Vagina (tissue), 2 donors: ENCODE results near the gene LDLRAD4. TPM values are rescaled to one million over a fixed set of nuclear protein-coding genes. Genes with fewer than 3 reads are reported as not detected.

ENCODE experiments used
- DNase-seq, 2 donors: peaks; one replicate each; pipeline ENCODE4 v3.0.0-alpha.2; 2017; ENCODE audit errors: extremely low spot score in 2 of 2
- H3K27ac ChIP-seq: fragments of 200-600 bp; sonication (generic); one replicate; pipeline ENCODE4 v1.5.1; 2019
- H3K27me3 ChIP-seq: fragments of 200-600 bp; sonication (generic); one replicate; pipeline ENCODE4 v1.5.1; 2019
- H3K36me3 ChIP-seq, 2 donors: fragments of 200-600 bp; sonication (generic); one replicate each; pipeline ENCODE4 v1.5.1; 2017 to 2019
- H3K4me1 ChIP-seq: fragments of 200-600 bp; sonication (generic); one replicate; pipeline ENCODE4 v1.5.1; 2019
- H3K4me3 ChIP-seq, 2 donors: fragments of 200-600 bp; sonication (generic); 1 replicate in 1 of 2; 2 replicates in 1 of 2; pipeline ENCODE4 v1.5.1; 2016 to 2019
- H3K9me3 ChIP-seq: fragments of 200-600 bp; sonication (generic); one replicate; pipeline ENCODE4 v1.5.1; 2019
- POLR2A ChIP-seq, 2 donors: fragments of 450-650 bp; IDR thresholded peaks; one replicate each; pipeline ENCODE4 v1.6.1; 2017; ENCODE audit warnings: antibody characterized with exemption in 2 of 2, mild to moderate bottlenecking in 2 of 2, moderate library complexity in 2 of 2
- POLR2AphosphoS5 ChIP-seq, 2 donors: sonication (generic); formaldehyde crosslinking; IDR thresholded peaks; one replicate each; pipeline ENCODE4 v1.9.0; 2017; ENCODE audit warnings: antibody characterized with exemption in 2 of 2, mild to moderate bottlenecking in 2 of 2, low read depth in 1 of 2; ENCODE audit not compliant: insufficient read depth in 1 of 2
- intact Hi-C: fragments of 100-400 bp; cut with DNase I; formaldehyde crosslinking; loops from one replicate; pipeline ENCODE4 v1.15.1; 2023
- total RNA-seq: library from RNA; depleted of rRNA; stranded (reverse); fragments of >200 nt; gene quantifications from one replicate; pipeline ENCODE4 v1.2.3, GENCODE V29; 2016
- TF ChIP-seq, protein P1 (sequence below), 3 experiments: fragments of 450-650 bp in 2 of 3; fragments of 200-600 bp in 1 of 3; sonication (generic) in 1 of 3; IDR thresholded peaks; one replicate each; pipeline ENCODE4 v1.5.1; 2017 to 2019; ENCODE audit warnings: antibody characterized with exemption in 3 of 3, mild to moderate bottlenecking in 2 of 3, moderate library complexity in 2 of 3

The LDLRAD4 gene
- total RNA-seq, 1 donor from 2014 or later, result 24.3 TPM

DNA sequence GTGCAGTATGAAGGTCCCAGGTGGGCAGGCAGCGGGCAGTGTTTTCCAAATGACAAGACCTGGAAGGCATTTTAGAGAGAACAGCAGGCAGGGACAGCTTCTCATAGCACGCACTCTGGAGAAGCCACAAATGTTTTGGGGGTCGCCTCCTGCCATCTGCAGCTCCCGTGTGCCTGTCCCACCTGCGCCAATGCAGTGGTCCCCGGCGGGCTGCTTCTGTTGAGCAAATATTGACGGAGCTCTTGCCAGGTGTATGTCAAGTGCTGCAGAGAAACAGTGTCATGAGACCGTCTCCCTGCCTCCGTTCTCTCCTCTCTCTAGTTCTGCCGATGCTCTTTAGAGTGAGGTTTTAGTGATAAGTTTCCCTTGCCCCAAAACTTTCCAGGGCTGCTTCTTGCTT is 174.8 kb downstream of the LDLRAD4 start:
- Histone ChIP-seq H3K4me1 (no peaks in the 10 kb centered on the region), H3K27ac (no peak overlapping the region), H3K36me3 (no peaks in the 10 kb centered on the region), H3K9me3 (no peaks in the 10 kb centered on the region), H3K4me3 (no peak overlapping the region), H3K27me3 (no peaks in the 10 kb centered on the region)
- TF ChIP-seq, protein P1, sequence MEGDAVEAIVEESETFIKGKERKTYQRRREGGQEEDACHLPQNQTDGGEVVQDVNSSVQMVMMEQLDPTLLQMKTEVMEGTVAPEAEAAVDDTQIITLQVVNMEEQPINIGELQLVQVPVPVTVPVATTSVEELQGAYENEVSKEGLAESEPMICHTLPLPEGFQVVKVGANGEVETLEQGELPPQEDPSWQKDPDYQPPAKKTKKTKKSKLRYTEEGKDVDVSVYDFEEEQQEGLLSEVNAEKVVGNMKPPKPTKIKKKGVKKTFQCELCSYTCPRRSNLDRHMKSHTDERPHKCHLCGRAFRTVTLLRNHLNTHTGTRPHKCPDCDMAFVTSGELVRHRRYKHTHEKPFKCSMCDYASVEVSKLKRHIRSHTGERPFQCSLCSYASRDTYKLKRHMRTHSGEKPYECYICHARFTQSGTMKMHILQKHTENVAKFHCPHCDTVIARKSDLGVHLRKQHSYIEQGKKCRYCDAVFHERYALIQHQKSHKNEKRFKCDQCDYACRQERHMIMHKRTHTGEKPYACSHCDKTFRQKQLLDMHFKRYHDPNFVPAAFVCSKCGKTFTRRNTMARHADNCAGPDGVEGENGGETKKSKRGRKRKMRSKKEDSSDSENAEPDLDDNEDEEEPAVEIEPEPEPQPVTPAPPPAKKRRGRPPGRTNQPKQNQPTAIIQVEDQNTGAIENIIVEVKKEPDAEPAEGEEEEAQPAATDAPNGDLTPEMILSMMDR (IDR thresholded peaks at IDR 0.05), result no peak
- TF ChIP-seq POLR2AphosphoS5 (IDR thresholded peaks at IDR 0.05; ENCODE audit: insufficient read depth in 1 of 2, low read depth in 1 of 2) (no peak), POLR2A (IDR thresholded peaks at IDR 0.05) (no peak)
- peak in 1 of 2 donors; percentile 34 for DNase-seq
- intact Hi-C loops, result no loop called here

DNA sequence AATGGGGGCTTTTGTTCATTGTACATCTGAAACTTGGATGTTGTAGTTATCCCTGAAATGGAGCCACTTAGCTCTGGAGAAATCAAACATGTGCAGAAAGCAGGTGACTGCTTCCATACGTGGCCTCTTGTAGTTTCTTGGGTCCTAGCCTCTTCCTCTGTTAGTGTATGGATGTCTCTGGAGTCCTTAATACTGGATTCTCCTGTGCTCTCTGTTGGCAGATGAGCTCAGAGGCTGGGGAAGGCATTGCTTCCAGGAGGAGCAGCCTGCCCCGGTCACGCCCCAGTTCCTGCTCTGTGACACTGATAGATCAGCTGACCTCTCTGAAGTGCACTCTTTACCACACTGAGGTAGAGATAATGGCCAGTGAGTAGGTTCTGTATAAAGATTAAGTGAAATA is 176.2 kb downstream of the LDLRAD4 start:
- intact Hi-C loops, result no loop called here
- H3K27me3 ChIP-seq, result no peaks in the 10 kb centered on the region

DNA sequence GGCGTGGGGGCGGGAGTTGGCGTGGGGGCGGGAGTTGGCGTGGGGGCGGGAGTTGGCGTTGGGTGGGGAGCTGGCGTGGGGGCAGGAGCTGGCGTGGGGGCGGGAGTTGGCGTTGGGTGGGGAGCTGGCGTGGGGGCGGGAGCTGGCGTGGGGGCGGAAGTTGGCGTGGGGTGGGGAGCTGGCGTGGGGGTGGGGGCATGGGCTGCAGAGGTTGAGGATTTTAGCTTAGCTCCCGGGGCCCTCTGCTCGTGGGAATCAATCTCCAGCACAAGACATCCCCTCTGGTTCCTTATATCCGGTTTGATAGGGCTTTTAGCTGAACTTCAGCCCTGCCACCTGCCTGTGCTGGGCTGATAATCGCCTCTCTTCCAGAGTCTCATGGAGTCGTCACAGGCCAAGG is 177.0 kb downstream of the LDLRAD4 start:
- Histone ChIP-seq H3K4me1 (no peaks in the 10 kb centered on the region), H3K27me3 (no peaks in the 10 kb centered on the region), H3K27ac (no peak overlapping the region), H3K36me3 (no peaks in the 10 kb centered on the region), H3K9me3 (no peaks in the 10 kb centered on the region), H3K4me3 (no peak overlapping the region)
- intact Hi-C loops, result no loop called here
- TF ChIP-seq POLR2AphosphoS5 (IDR thresholded peaks at IDR 0.05; ENCODE audit: insufficient read depth in 1 of 2, low read depth in 1 of 2), result no peak
- no peak for TF ChIP-seq POLR2A (IDR thresholded peaks at IDR 0.05)
- TF ChIP-seq, protein P1 (IDR thresholded peaks at IDR 0.05), result no peak
- no peak for DNase-seq

More for the DNA sequence above, 176.2 kb downstream of the LDLRAD4 start:
- DNase-seq, result no peak
- TF ChIP-seq POLR2A (IDR thresholded peaks at IDR 0.05) (no peak), POLR2AphosphoS5 (IDR thresholded peaks at IDR 0.05; ENCODE audit: insufficient read depth in 1 of 2, low read depth in 1 of 2) (no peak)
- TF ChIP-seq, protein P1 (IDR thresholded peaks at IDR 0.05), result no peak
- no peak overlapping the region for H3K4me3 ChIP-seq
- H3K36me3 ChIP-seq, result no peaks in the 10 kb centered on the region
- no peak overlapping the region for H3K27ac ChIP-seq
- H3K4me1 ChIP-seq, result no peaks in the 10 kb centered on the region
- H3K9me3 ChIP-seq, result no peaks in the 10 kb centered on the region

DNA sequence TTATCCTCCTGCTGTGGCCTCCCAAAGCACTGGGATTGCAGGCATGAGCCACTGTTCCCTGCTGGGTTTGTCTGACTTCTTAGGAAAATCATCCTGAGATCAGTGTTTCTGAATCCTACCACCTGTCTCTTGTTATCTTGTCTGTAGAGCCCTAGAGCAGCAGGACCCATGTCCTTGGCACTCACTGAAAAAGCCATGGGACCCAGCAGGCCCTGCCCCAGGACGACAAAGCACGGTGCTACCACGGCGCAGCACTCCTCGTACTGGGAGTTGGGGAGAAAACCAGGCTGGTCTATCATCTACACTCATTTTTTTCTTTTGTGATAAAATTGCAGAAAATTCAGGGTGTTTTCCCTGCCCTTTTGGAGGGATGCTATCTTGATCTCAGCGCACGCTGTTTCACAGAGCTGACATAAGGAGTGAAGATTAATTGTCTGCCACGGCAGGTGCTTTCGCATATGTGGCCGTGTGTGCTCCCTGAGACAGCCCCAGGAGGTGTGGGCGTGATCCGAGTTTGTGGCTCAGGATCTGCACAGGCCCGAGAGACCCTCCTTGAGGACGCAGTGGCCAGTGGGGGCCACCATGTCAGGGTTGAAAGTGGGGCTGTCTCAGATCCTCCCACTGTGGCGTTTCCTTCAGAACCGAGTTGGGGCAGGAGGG is 179.1 kb downstream of the LDLRAD4 start:
- TF ChIP-seq POLR2A (IDR thresholded peaks at IDR 0.05) (no peak), POLR2AphosphoS5 (IDR thresholded peaks at IDR 0.05; ENCODE audit: insufficient read depth in 1 of 2, low read depth in 1 of 2) (no peak)
- TF ChIP-seq, protein P1 (IDR thresholded peaks at IDR 0.05), result no peak
- H3K36me3 ChIP-seq, result no peaks in the 10 kb centered on the region
- H3K4me1 ChIP-seq, result no peaks in the 10 kb centered on the region
- no peak overlapping the region for H3K27ac ChIP-seq
- peak; percentile 52 to 58 for DNase-seq
- no peaks in the 10 kb centered on the region for H3K9me3 ChIP-seq
- no peak overlapping the region for H3K4me3 ChIP-seq
- intact Hi-C loops, result no loop called here
- H3K27me3 ChIP-seq, result no peaks in the 10 kb centered on the region

DNA sequence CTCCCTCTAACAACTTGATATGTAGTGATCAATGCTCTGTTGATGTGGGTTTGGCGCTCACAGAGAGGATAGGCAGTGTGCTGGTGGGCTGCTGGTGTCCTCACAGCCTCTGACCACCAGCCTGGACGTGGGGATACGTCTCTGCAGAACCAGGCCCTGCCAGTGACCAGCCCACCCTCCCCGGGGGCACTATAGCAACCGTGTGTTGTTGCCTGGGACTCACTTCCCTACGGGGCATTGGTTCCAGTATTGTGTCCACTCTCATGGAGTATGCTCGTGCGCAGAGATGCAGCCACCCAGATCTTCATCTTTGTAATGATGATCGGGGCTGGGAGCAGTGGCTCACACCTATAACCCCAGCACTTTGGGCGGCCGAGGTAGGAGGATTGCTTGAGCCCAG is 180.1 kb downstream of the LDLRAD4 start:
- intact Hi-C loops, result no loop called here
- no peaks in the 10 kb centered on the region for H3K9me3 ChIP-seq
- no peak overlapping the region for H3K27ac ChIP-seq
- no peak overlapping the region for H3K4me3 ChIP-seq
- no peaks in the 10 kb centered on the region for H3K27me3 ChIP-seq
- DNase-seq, result no peak
- TF ChIP-seq POLR2AphosphoS5 (IDR thresholded peaks at IDR 0.05; ENCODE audit: insufficient read depth in 1 of 2, low read depth in 1 of 2) (no peak), POLR2A (IDR thresholded peaks at IDR 0.05) (no peak)
- TF ChIP-seq, protein P1 (IDR thresholded peaks at IDR 0.05), result no peak
- H3K4me1 ChIP-seq, result no peaks in the 10 kb centered on the region
- no peaks in the 10 kb centered on the region for H3K36me3 ChIP-seq
